ENCODE data around the gene TEX14. TPM values are rescaled to one million over a fixed set of nuclear protein-coding genes. Genes with fewer than 3 reads are reported as not detected.
A peak's percentile ranks its signal among the peaks of the same experiment; 100 is the strongest.

Gene TEX14
- total and polyA plus RNA-seq, 10 of the 15 experiments (the other 5 are each of a cell fraction or from before 2014, with no cell fraction given), result 0.15 to 1.3 (median 0.66) TPM

- intact Hi-C loops (cut with micrococcal nuclease; ENCODE audit: unreplicated experiment), result loop anchor here (1.0 kb wide), 1 partner anchor 428 kb away; no protein-coding TSS in a partner anchor
- FAIRE-seq, result peak; percentile 69
- ChIA-PET POLR2A (interaction anchor here (0.6 to 1.5 kb wide), 4 partner anchors 12 to 54 kb away, joined by 3 to 4 read pairs (median 4); no protein-coding TSS in a partner anchor), CTCF (interaction anchor here (0.6 to 7.1 kb wide), 30 partner anchors 9 to 433 kb away, joined by 3 to 65 read pairs (median 8); partner anchors contain the start of gene MTMR4), SMC1A (ENCODE audit: uncharacterized antibody, unreplicated experiment) (interaction anchor here (0.6 to 5.2 kb wide), 17 partner anchors 9 to 428 kb away, joined by 3 to 22 read pairs (median 4); no protein-coding TSS in a partner anchor), RAD21 (ENCODE audit: unreplicated experiment) (interaction anchor here (0.6 to 4.1 kb wide), 11 partner anchors 10 to 427 kb away, joined by 3 to 24 read pairs (median 3); no protein-coding TSS in a partner anchor)
- TF ChIP-seq SREBF1 (IDR thresholded peaks at IDR 0.05; ENCODE audit: low read length) (no peak), KDM1A (IDR thresholded peaks at IDR 0.05; ENCODE audit: borderline replicate concordance) (no peak), CBFB (IDR thresholded peaks at IDR 0.05; ENCODE audit: low read depth) (no peak), TAF1 (IDR thresholded peaks at IDR 0.05; ENCODE audit: borderline replicate concordance, low read depth, low read length) (no peak), SUZ12 (IDR thresholded peaks at IDR 0.05; ENCODE audit: unreplicated experiment) (no peak), TBL1XR1 (IDR thresholded peaks at IDR 0.05; ENCODE audit: low read depth, low read length) (no peak), SIX5 (IDR thresholded peaks at IDR 0.05; ENCODE audit: low read depth, low read length, severe bottlenecking) (no peak), SREBF2 (IDR thresholded peaks at IDR 0.05; ENCODE audit: low read length) (no peak), CREB1 (IDR thresholded peaks at IDR 0.05; ENCODE audit: low read depth) (no peak), SRF (IDR thresholded peaks at IDR 0.05; ENCODE audit: low read depth in 2 of 2, low read length in 2 of 2) (no peak), PRDM15 (CRISPR knock-in tag; IDR thresholded peaks at IDR 0.05) (no peak), POLR2AphosphoS2 (IDR thresholded peaks at IDR 0.05; ENCODE audit: low read depth, low read length) (no peak), CBX3 (IDR thresholded peaks at IDR 0.05; ENCODE audit: borderline replicate concordance, low read depth) (no peak), NBN (IDR thresholded peaks at IDR 0.05) (no peak), EZH2 (IDR thresholded peaks at IDR 0.05; ENCODE audit: borderline replicate concordance, control insufficient read depth, low read depth, low read length) (no peak), SIN3A (IDR thresholded peaks at IDR 0.05; ENCODE audit: low read depth, low read length) (no peak), YY1 (IDR thresholded peaks at IDR 0.05; ENCODE audit: low read depth, low read length) (no peak)
- Histone ChIP-seq H3K4me1 (ENCODE audit: control insufficient read depth, insufficient read depth, low read length) (peaks cover 11% of the 10 kb centered on the region), H3K4me3 (no peak overlapping the region), H3K27me3 (replicated peaks in 1 of 2; ENCODE audit: control insufficient read depth in 2 of 2, insufficient read depth in 2 of 2, low read length in 1 of 2) (no peaks in the 10 kb centered on the region), H2AFZ (ENCODE audit: control insufficient read depth, low read depth, low read length) (no peak overlapping the region), H3K9me3 (replicated peaks; ENCODE audit: control insufficient read depth, insufficient read depth, low read length) (no peaks in the 10 kb centered on the region), H3K36me3 (ENCODE audit: control insufficient read depth in 2 of 2, insufficient read depth in 2 of 2, low read length in 1 of 2) (no peaks in the 10 kb centered on the region), H3K4me2 (ENCODE audit: control insufficient read depth, insufficient read depth) (no peak overlapping the region), H3K9ac (ENCODE audit: control insufficient read depth, insufficient read depth, low read length) (no peak overlapping the region), H4K20me1 (ENCODE audit: control insufficient read depth, insufficient read depth) (no peaks in the 10 kb centered on the region), H3K79me2 (ENCODE audit: control insufficient read depth, insufficient read depth, low read length) (no peaks in the 10 kb centered on the region), H3K27ac (ENCODE audit: control insufficient read depth, insufficient read depth) (no peak overlapping the region)
- in situ Hi-C loops (cut with MboI), result no loop called here
- 55% methylated on average over 3 of the region's 3 CpGs for WGBS (ENCODE audit: insufficient coverage, insufficient replicate concordance, low lambda C conversion rate, missing lambda C conversion rate)
- DNase-seq (ENCODE audit: low read depth, low spot score), result no peak
- BruUV-seq (replicated peaks), result no TSS peak
- peak; percentile 56 for ATAC-seq
Observed at GRCh38 chr17:58576679-58577367, 115.0 kb downstream of the TEX14 start.

Measured in GM12878 (cell line).